Retina (tissue), 1 donor: ENCODE measurements around the gene CAPN12.

Source experiments
- DNase-seq: peaks from one replicate; pipeline ENCODE4 v3.0.0-alpha.2; 2016

Gene CAPN12

GRCh38 chr19:38737921-38738737 is 6.1 kb downstream of the CAPN12 start:
- DNase-seq: no peak

GRCh38 chr19:38737281-38737865 is 6.9 kb downstream of the CAPN12 start:
- DNase-seq: no peak

DNA sequence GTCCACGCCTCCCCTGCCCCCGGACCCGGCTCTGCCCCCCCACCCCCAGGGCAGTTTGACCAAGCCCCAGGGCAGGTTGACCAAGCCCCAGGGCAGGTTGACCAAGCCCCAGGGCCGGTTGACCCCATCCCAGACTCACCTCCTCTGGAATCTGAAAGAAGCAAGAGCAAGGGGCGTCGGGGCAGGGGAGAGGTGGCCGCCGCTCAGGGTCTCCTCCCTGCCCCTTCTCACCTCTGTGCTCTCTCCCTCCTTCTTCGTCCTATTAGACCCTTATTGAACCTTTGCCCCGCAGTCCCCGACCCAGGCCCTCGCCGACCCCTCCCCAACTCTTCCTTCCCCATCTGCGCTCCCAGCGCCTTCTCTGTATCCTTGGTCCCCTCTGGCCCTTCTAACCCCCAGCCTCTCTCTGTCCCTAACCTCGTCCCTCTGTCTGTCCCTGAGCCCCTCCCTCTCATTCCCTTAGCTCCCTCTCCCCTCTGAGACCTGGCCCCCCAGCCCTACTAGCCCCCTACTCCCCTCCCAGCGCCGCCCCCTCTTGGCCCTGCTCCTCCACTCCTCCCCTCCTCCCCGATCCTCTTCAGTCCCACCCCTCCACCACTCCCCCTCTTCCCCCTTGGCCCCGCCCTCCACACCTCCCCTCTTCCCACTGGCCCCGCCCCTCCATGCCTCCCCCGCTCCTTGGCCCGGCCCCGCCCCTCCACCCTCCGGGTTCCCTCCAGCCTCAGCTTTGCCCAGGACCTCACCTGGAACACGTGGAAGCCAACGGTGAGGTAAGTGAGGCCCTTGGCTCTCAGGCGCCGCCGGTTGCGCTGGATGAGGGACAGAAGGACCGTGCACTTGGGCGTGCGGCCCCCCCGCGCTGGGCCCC is 7.6 kb downstream of the CAPN12 start:
- no peak for DNase-seq

- DNase-seq: peak; percentile 40
Observed at GRCh38 chr19:38736036-38736412, 8.2 kb downstream of the CAPN12 start.

DNA sequence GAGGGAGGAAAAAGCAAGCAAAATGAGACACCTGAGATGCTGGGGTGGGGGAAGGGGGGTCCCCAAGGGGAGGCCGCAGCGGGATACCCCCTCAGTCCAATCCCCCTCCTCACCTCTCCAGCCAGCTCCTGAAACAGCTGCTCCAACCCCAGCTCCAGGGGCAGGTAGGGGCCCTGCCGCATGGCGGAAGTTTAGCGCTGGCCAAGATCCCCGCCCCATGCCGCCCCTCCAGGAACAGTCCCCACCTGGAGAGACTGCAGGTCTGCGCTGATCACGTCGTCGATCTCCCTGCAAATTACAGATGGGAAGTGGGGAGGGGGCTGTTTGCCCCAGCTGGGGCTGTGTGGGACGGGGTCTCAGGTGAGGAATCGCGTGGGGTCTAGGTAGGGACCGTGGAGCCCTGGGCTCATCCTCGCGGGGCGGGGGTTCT is 9.0 kb downstream of the CAPN12 start:
- DNase-seq: no peak

GRCh38 chr19:38734426-38735256 is 9.6 kb downstream of the CAPN12 start:
- peak; percentile 45 for DNase-seq

- no peak for DNase-seq
Observed at GRCh38 chr19:38734176-38734425, 10.2 kb downstream of the CAPN12 start.

DNA sequence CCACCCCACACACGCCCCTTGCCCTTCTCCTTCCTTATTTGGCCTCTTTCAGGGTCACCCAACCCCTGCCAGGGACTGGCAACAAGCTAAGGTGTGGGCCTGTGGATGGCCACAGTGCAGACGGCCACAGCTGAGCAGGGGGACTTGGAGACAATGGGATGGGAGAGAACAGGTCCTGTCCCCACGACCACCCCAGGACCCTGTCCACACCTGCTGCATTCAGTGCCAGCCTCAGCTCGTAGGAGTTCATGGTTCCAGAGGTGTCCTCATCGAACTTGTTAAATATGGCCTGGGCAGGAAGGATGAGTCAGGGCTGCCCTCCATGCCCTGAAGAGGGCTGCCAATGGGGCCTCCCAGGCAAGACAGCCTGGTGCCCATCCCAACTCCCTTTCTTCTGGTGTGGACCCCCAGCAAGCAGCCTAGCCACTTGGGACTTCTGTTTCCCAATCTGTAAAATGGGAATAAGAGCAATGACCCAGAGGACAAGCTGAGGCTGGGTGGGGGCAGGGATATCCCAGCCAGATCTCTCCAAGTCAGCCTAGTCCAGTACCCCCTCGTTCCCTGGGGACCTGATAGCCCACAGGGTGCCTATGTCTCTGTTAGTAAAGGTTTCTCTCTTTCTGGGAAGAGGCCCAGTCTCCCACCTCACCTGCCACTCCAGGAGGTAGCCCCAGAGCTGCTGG is 10.6 kb downstream of the CAPN12 start:
- no peak for DNase-seq

DNA sequence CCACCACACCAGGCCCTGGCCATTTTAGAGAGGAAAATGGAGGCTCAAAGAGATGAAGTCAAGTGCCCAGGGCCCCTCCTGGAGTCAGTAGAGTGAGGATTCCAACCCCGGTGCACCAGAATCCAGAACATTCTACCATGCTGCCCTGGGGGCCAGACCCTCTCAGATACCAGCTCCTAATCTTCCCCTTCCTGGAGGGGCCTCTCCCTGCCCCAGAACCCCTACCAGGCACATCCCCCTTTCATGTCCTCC is 11.1 kb downstream of the CAPN12 start:
- no peak for DNase-seq

DNA sequence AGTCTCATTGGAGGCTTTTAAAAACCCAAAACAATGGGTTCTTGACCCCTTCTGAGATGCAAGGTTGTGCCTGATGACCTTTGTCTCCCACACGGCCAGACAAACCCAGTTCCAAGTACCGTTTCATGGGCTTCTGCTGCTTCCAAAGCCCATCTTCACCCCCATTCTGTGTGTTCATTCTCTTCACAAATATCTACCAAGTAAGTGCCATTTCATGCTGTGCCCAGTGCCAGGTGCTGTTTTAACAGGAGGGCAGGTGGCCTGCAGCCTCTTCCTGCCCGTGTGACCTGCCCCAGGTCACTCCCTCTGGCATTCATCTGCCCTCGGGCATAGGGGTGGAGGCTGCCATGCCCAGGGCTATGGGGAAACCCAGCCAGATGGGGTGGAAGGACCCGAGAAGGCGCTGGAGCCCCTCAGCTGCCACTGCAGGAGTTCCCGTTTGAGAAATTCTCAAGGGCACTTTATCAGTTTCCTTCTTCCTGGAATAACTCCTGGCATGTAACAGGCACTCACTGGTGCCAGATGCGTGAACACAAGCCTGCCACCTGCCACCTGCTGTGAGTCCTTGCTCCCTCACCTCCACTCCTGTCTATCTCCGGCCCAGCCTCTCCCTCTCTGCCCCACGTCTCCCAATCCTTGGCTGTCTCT is 12.5 kb downstream of the CAPN12 start:
- no peak for DNase-seq

DNA sequence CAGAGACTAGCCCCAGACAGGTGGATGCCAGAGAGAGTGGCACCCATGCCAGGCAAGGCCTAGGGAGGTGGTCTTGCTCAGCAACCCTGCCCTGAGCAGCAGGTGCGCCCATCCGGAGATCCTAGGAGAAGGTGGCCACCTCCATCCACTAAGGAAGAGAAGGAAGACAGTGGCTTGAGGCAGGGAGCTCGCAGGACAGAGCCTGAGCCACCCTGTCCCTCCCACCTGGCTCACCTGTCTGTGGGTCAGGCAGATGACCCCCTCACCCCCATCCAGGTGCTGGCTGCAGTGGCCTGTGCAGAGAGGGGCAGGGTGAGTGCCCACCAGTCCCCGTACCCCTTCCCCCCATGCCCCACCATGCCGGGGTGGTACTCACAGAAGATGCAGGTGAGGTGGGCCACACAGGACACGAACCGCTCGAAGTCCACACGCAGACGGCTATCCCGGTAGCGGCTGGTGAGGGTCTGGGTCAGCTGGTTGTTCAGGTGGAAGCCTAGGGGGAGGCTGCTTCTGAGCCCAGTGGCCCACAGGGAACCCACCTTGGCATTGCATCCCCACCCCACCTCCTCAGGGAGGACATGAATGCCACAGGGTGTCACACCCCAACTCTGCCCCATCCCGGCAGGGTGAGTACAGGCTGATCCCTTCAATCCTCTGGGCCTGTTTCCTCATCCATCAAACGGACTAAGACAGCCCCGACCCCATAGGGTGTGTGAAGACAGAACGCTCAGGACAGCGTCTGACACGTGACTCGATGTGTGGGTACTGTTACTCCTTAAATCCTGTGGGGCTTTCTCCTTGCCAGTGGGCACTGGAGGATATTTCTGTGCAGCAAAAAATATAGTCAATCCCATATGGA is 13.3 kb downstream of the CAPN12 start:
- no peak for DNase-seq

- DNase-seq: no peak
Observed at GRCh38 chr19:38730470-38730730, 13.9 kb downstream of the CAPN12 start.

- peak; percentile 71 for DNase-seq
Observed at GRCh38 chr19:38729653-38730469, 14.4 kb downstream of the CAPN12 start.

- DNase-seq: no peak
Observed at GRCh38 chr19:38728752-38729541, 15.3 kb downstream of the CAPN12 start.

DNA sequence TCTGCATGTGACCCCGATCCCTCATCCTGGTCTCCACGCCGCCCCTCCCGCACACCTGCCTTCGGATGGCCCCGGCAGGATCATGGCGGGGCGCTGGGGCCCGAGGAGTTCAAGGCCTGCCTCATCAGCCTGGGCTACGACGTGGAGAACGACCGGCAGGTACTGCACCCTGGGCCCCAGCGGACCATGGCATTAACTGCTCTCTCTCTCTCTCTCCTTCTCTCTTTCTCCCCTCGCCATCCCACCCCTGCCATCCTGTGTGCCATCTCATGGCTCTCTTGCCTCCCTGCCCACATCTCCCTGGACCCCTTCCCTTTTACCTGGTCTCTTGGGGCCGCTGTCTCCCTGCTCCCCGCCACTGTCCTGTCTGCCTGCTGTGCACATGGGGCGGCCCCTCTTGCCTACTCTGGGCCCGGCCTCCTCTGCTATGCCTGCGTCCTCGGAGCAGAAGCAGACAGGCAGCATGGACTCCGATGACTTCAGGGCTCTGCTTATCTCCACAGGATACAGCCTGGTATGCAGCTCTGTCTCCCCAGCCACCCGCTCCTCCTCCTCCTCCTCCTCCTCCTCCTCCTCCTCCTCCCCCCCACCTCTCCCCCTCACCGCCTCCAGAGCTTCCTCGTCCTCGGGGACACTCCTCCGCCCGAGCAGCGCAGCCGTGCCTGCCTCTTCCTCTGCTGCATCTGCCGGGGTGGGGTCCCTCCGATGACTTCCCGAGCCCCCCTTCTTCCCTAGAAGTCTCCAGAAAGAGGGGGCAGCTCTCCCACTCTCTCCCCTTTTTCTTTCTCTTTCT is 16.2 kb downstream of the CAPN12 start:
- no peak for DNase-seq

GRCh38 chr19:38727306-38727867 is 16.9 kb downstream of the CAPN12 start:
- no peak for DNase-seq

DNA sequence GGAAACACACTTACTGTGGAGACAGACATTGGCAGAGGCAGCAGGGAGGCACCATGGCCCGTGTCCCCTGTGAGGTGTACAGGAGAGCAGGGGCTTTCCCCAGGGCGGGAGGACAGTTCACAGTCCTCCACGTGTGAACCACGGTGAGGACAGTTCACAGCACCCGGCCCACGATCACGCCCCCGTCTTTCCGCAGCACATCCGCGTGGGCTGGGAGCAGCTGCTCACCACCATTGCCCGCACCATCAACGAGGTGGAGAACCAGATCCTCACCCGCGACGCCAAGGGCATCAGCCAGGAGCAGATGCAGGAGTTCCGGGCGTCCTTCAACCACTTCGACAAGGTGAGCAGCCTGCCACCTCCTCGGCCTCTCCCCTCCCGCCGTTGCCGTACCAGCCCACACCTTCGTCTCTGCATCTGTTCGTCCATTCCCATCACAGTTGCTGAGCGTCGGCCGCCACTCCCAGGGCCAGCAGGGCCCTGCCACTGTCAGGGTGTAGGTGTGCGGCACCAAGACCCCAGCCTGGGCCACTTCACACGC is 17.4 kb downstream of the CAPN12 start:
- no peak for DNase-seq

- DNase-seq: no peak
Observed at GRCh38 chr19:38726284-38726673, 18.0 kb downstream of the CAPN12 start.
